Activated CD4-positive, alpha-beta T cell treated with anti-CD3 and anti-CD28 coated beads, Interleukin-2, amount 10 ng/mL, durations not matched to agents 7 days and 5 days (primary cell): ENCODE data around the gene CAPZB. TPM values are rescaled to one million over a fixed set of nuclear protein-coding genes. Genes with fewer than 3 reads are reported as not detected.
A peak's percentile ranks its signal among the peaks of the same experiment; 100 is the strongest.

Experiments used
- CTCF ChIA-PET: fragments of 350-600 bp; sonication (Branson Sonifier 250); formaldehyde crosslinking; loops from one replicate; lab custom pipeline; 2021; ENCODE audit warnings: antibody characterized with exemption; lab: Charles Lee
- POLR2A ChIA-PET: fragments of 350-600 bp; sonication (Branson Sonifier 250); formaldehyde crosslinking; loops from one replicate; lab custom pipeline; 2021; ENCODE audit warnings: antibody characterized with exemption; lab: Charles Lee
- DNase-seq: peaks from one replicate; pipeline ENCODE4 v3.0.0-alpha.2; 2020
- H3K27ac Mint-ChIP-seq: one replicate; pipeline ENCODE4 v1.8.0; 2021; ENCODE audit warnings: mild to moderate bottlenecking, moderate library complexity, mixed read lengths
- H3K27me3 Mint-ChIP-seq: one replicate; pipeline ENCODE4 v1.8.0; 2021; ENCODE audit warnings: mixed read lengths
- H3K36me3 Mint-ChIP-seq: one replicate; pipeline ENCODE4 v1.8.0; 2021; ENCODE audit warnings: low read depth, mixed read lengths
- H3K4me1 Mint-ChIP-seq: one replicate; pipeline ENCODE4 v1.8.0; 2021; ENCODE audit warnings: mixed read lengths
- H3K4me3 Mint-ChIP-seq: one replicate; pipeline ENCODE4 v1.8.0; 2021; ENCODE audit warnings: mild to moderate bottlenecking, moderate library complexity, mixed read lengths
- H3K9me3 Mint-ChIP-seq: one replicate; pipeline ENCODE4 v1.8.0; 2021; ENCODE audit warnings: mixed read lengths
- total RNA-seq, 2 experiments: library from RNA; stranded (reverse); gene quantifications; one replicate each; pipeline ENCODE4 v1.2.3, GENCODE V29; 2021

CAPZB gene
- total RNA-seq, 2 experiments from 2014 or later, result 529 to 567 TPM

- H3K4me3 Mint-ChIP-seq, result peak overlapping the region; percentile 75
- CTCF ChIA-PET, result interaction anchor here (0.6 to 3.1 kb wide), 17 partner anchors 9 to 260 kb away, joined by 3 to 21 read pairs (median 4); partner anchors contain the start of gene CAPZB
- peak; percentile 78 for DNase-seq
- H3K36me3 Mint-ChIP-seq, result peaks cover 15% of the 10 kb centered on the region
- peaks cover 73% of the 10 kb centered on the region for H3K4me1 Mint-ChIP-seq
- H3K27ac Mint-ChIP-seq, result peak overlapping the region; percentile 97
- H3K27me3 Mint-ChIP-seq, result no peaks in the 10 kb centered on the region
- no peaks in the 10 kb centered on the region for H3K9me3 Mint-ChIP-seq
- POLR2A ChIA-PET, result no interaction called here
These were observed 94.3 kb downstream of the CAPZB start for GRCh38 chr1:19390901-19391595.

GRCh38 chr1:19390166-19390850, 95.0 kb downstream of the CAPZB start:
- Mint-ChIP-seq H3K4me3 (peak overlapping the region; percentile 75), H3K9me3 (no peaks in the 10 kb centered on the region), H3K27me3 (no peaks in the 10 kb centered on the region), H3K27ac (peak overlapping the region; percentile 97), H3K36me3 (peaks cover 20% of the 10 kb centered on the region), H3K4me1 (peaks cover 69% of the 10 kb centered on the region)
- DNase-seq, result peak; percentile 14
- POLR2A ChIA-PET, result no interaction called here
- CTCF ChIA-PET, result interaction anchor here (0.6 to 3.1 kb wide), 17 partner anchors 8 to 261 kb away, joined by 3 to 21 read pairs (median 4); partner anchors contain the start of gene CAPZB

GRCh38 chr1:19388980-19389379, 96.4 kb downstream of the CAPZB start:
- no peaks in the 10 kb centered on the region for H3K27me3 Mint-ChIP-seq
- H3K27ac Mint-ChIP-seq, result no peak overlapping the region
- ChIA-PET CTCF (interaction anchor here (0.6 to 1.5 kb wide), 2 partner anchors 12 to 102 kb away, joined by 4 to 6 read pairs; no protein-coding TSS in a partner anchor), POLR2A (no interaction called here)
- H3K4me1 Mint-ChIP-seq, result peaks cover 60% of the 10 kb centered on the region
- no peak overlapping the region for H3K4me3 Mint-ChIP-seq
- peaks cover 27% of the 10 kb centered on the region for H3K36me3 Mint-ChIP-seq
- DNase-seq, result no peak
- H3K9me3 Mint-ChIP-seq, result no peaks in the 10 kb centered on the region

GRCh38 chr1:19387045-19387467, 98.3 kb downstream of the CAPZB start:
- Mint-ChIP-seq H3K4me3 (no peak overlapping the region), H3K9me3 (no peaks in the 10 kb centered on the region), H3K27ac (no peak overlapping the region), H3K27me3 (no peaks in the 10 kb centered on the region), H3K36me3 (peaks cover 35% of the 10 kb centered on the region), H3K4me1 (peaks cover 52% of the 10 kb centered on the region)
- ChIA-PET POLR2A (no interaction called here), CTCF (no interaction called here)
- DNase-seq, result no peak

- no peak for DNase-seq
- H3K27ac Mint-ChIP-seq, result no peak overlapping the region
- CTCF ChIA-PET, result no interaction called here
- H3K4me3 Mint-ChIP-seq, result no peak overlapping the region
- H3K27me3 Mint-ChIP-seq, result no peaks in the 10 kb centered on the region
- H3K36me3 Mint-ChIP-seq, result peaks cover 43% of the 10 kb centered on the region
- peaks cover 42% of the 10 kb centered on the region for H3K4me1 Mint-ChIP-seq
- no peaks in the 10 kb centered on the region for H3K9me3 Mint-ChIP-seq
- POLR2A ChIA-PET, result no interaction called here
These were observed 99.3 kb downstream of the CAPZB start for GRCh38 chr1:19385869-19386591.

- Mint-ChIP-seq H3K27ac (peak overlapping the region; percentile 54), H3K36me3 (peaks cover 48% of the 10 kb centered on the region), H3K27me3 (no peaks in the 10 kb centered on the region), H3K4me1 (peaks cover 34% of the 10 kb centered on the region), H3K9me3 (no peaks in the 10 kb centered on the region), H3K4me3 (no peak overlapping the region)
- POLR2A ChIA-PET, result no interaction called here
- CTCF ChIA-PET, result no interaction called here
- no peak for DNase-seq
These were observed 100.1 kb downstream of the CAPZB start for GRCh38 chr1:19385221-19385620.

GRCh38 chr1:19384772-19385187, 100.6 kb downstream of the CAPZB start:
- Mint-ChIP-seq H3K27me3 (no peaks in the 10 kb centered on the region), H3K27ac (peak overlapping the region; percentile 54), H3K36me3 (peaks cover 48% of the 10 kb centered on the region), H3K4me1 (peaks cover 31% of the 10 kb centered on the region), H3K4me3 (no peak overlapping the region), H3K9me3 (no peaks in the 10 kb centered on the region)
- DNase-seq, result no peak
- ChIA-PET POLR2A (no interaction called here), CTCF (no interaction called here)

- CTCF ChIA-PET, result no interaction called here
- peaks cover 31% of the 10 kb centered on the region for H3K4me1 Mint-ChIP-seq
- no peaks in the 10 kb centered on the region for H3K27me3 Mint-ChIP-seq
- peaks cover 51% of the 10 kb centered on the region for H3K36me3 Mint-ChIP-seq
- H3K27ac Mint-ChIP-seq, result no peak overlapping the region
- no peak overlapping the region for H3K4me3 Mint-ChIP-seq
- no peaks in the 10 kb centered on the region for H3K9me3 Mint-ChIP-seq
- no peak for DNase-seq
- POLR2A ChIA-PET, result no interaction called here
These were observed 101.2 kb downstream of the CAPZB start for GRCh38 chr1:19384113-19384512.

GRCh38 chr1:19382222-19382621, 103.1 kb downstream of the CAPZB start:
- H3K4me1 Mint-ChIP-seq, result peaks cover 13% of the 10 kb centered on the region
- POLR2A ChIA-PET, result no interaction called here
- peaks cover 58% of the 10 kb centered on the region for H3K36me3 Mint-ChIP-seq
- no peak overlapping the region for H3K27ac Mint-ChIP-seq
- peaks cover 2% of the 10 kb centered on the region for H3K9me3 Mint-ChIP-seq
- CTCF ChIA-PET, result interaction anchor here (0.7 kb wide), 1 partner anchor 9 kb away, joined by 4 read pairs; no protein-coding TSS in a partner anchor
- DNase-seq, result no peak
- no peak overlapping the region for H3K4me3 Mint-ChIP-seq
- H3K27me3 Mint-ChIP-seq, result no peaks in the 10 kb centered on the region

GRCh38 chr1:19381261-19381660, 104.1 kb downstream of the CAPZB start:
- H3K36me3 Mint-ChIP-seq, result peaks cover 64% of the 10 kb centered on the region

GRCh38 chr1:19377812-19378718, 107.3 kb downstream of the CAPZB start:
- Mint-ChIP-seq H3K4me1 (peaks cover 6% of the 10 kb centered on the region), H3K4me3 (no peak overlapping the region), H3K27ac (no peak overlapping the region), H3K9me3 (peaks cover 2% of the 10 kb centered on the region), H3K36me3 (peaks cover 64% of the 10 kb centered on the region), H3K27me3 (no peaks in the 10 kb centered on the region)
- ChIA-PET POLR2A (no interaction called here), CTCF (interaction anchor here (0.5 to 0.8 kb wide), 2 partner anchors 106 to 276 kb away, joined by 3 read pairs; no protein-coding TSS in a partner anchor)
- no peak for DNase-seq

More at GRCh38 chr1:19381261-19381660, 104.1 kb downstream of the CAPZB start:
- ChIA-PET POLR2A (no interaction called here), CTCF (interaction anchor here (0.6 to 1.2 kb wide), 3 partner anchors 9 to 116 kb away, joined by 3 to 6 read pairs (median 3); no protein-coding TSS in a partner anchor)
- Mint-ChIP-seq H3K4me3 (no peak overlapping the region), H3K4me1 (peaks cover 9% of the 10 kb centered on the region), H3K27me3 (no peaks in the 10 kb centered on the region), H3K9me3 (peaks cover 2% of the 10 kb centered on the region), H3K27ac (no peak overlapping the region)
- no peak for DNase-seq
